ENCODE data around the gene C9orf153. TPM values are rescaled to one million over a fixed set of nuclear protein-coding genes. Genes with fewer than 3 reads are reported as not detected.

C9orf153 gene
- total RNA-seq, 1 experiment from 2014 or later: 0.17 TPM

GRCh38 chr9:86230858-86231257 lies 28.6 kb downstream of the C9orf153 start:
- Histone ChIP-seq H3K23me2 (ENCODE audit: insufficient read length, low read depth, low read length, poor library complexity, severe bottlenecking) (no peaks in the 10 kb centered on the region), H2BK5ac (ENCODE audit: insufficient read length, low read length) (no peak overlapping the region), H3K79me2 (ENCODE audit: insufficient read depth, low read length) (no peaks in the 10 kb centered on the region), H3K23ac (ENCODE audit: insufficient read length, low read depth, low read length) (no peak overlapping the region), H3K4ac (ENCODE audit: low read depth, low read length) (no peak overlapping the region), H3K9me3 (ENCODE audit: control insufficient read depth, low read depth, low read length) (no peaks in the 10 kb centered on the region), H3K27ac (ENCODE audit: insufficient read length, low read depth, low read length) (no peak overlapping the region), H2BK12ac (ENCODE audit: insufficient read length, low read depth, low read length) (no peak overlapping the region), H3K9ac (ENCODE audit: extremely low read depth, insufficient read length, low read length) (no peak overlapping the region), H2AFZ (ENCODE audit: low read length) (no peak overlapping the region), H3T11ph (ENCODE audit: low read length) (no peak overlapping the region), H3K27me3 (ENCODE audit: insufficient read depth, low read length) (no peaks in the 10 kb centered on the region), H2BK120ac (ENCODE audit: low read depth, low read length, poor library complexity, severe bottlenecking) (no peak overlapping the region), H2BK20ac (ENCODE audit: low read depth, low read length, poor library complexity, severe bottlenecking) (no peak overlapping the region), H3K4me2 (ENCODE audit: insufficient read depth, insufficient read length, low read length) (no peak overlapping the region), H4K5ac (ENCODE audit: insufficient read length, low read depth, low read length) (no peak overlapping the region), H3K4me1 (ENCODE audit: insufficient read depth, low read length) (no peaks in the 10 kb centered on the region), H2BK15ac (ENCODE audit: low read depth, low read length) (no peak overlapping the region), H3K18ac (ENCODE audit: insufficient read length, low read depth, low read length) (no peak overlapping the region), H3K56ac (ENCODE audit: insufficient read length, low read depth, low read length) (no peak overlapping the region), H4K8ac (replicated peaks; ENCODE audit: insufficient read length, low read depth, low read length) (no peak overlapping the region), H4K20me1 (ENCODE audit: control insufficient read depth, insufficient read depth, insufficient read length) (no peaks in the 10 kb centered on the region), H3K14ac (ENCODE audit: insufficient read depth, low read length) (no peak overlapping the region), H4K91ac (ENCODE audit: insufficient read length, low read depth, low read length) (no peak overlapping the region), H3K79me1 (ENCODE audit: insufficient read depth, low read depth, low read length, poor library complexity, severe bottlenecking) (no peaks in the 10 kb centered on the region), H2AK5ac (ENCODE audit: insufficient read length, low read length) (no peak overlapping the region)
- no peak for TF ChIP-seq CTCF (conservative IDR thresholded peaks at IDR 0.05)
- H3K27ac Mint-ChIP-seq: no peak overlapping the region
- H3K27me3 Mint-ChIP-seq (ENCODE audit: low read depth): 0 out of 2 replicates have a peak, but pooled peaks cover 1% of the 10 kb centered on the region
- H3K4me3 Mint-ChIP-seq: no peak overlapping the region
- no peaks in the 10 kb centered on the region for H3K4me1 Mint-ChIP-seq
- no peaks in the 10 kb centered on the region for H3K36me3 Mint-ChIP-seq (ENCODE audit: insufficient read depth in 1 of 3, low read depth in 3 of 3)
- no CpG with 5 or more reads among the region's 2 CpGs for WGBS (ENCODE audit: extremely low coverage, insufficient read length, low lambda C conversion rate)
- no peaks in the 10 kb centered on the region for H3K9me3 Mint-ChIP-seq
- no peak for DNase-seq

All from H9 (cell line).